Measurements from ENCODE around the gene KLF2. TPM values are rescaled to one million over a fixed set of nuclear protein-coding genes. Genes with fewer than 3 reads are reported as not detected.

KLF2 gene
- polyA plus RNA-seq, 1 donor from 2014 or later = 199 TPM

GRCh38 chr19:16376649-16377048 is 52.0 kb downstream of the KLF2 start:
- peak overlapping the region in 1 of 4 donors; percentile 83 for H3K4me3 Mint-ChIP-seq
- peaks cover 12% of the 10 kb centered on the region for H3K36me3 Mint-ChIP-seq
- H3K9me3 Mint-ChIP-seq = no peaks in the 10 kb centered on the region
- peaks cover 28 to 65% (median 44%) of the 10 kb centered on the region in 3 donors for H3K4me1 Mint-ChIP-seq
- peak overlapping the region in 1 of 3 donors; percentile 32 for H3K27ac Mint-ChIP-seq
- H3K27me3 Mint-ChIP-seq = no peaks in the 10 kb centered on the region

GRCh38 chr19:16377521-16377920 is 52.9 kb downstream of the KLF2 start:
- no peaks in the 10 kb centered on the region for H3K27me3 Mint-ChIP-seq
- peak overlapping the region in 1 of 4 donors; percentile 65 for H3K4me3 Mint-ChIP-seq
- peaks cover 12% of the 10 kb centered on the region for H3K36me3 Mint-ChIP-seq
- no peaks in the 10 kb centered on the region for H3K9me3 Mint-ChIP-seq
- H3K4me1 Mint-ChIP-seq = peaks cover 30 to 64% (median 41%) of the 10 kb centered on the region in 3 donors
- H3K27ac Mint-ChIP-seq = peak overlapping the region in 1 of 3 donors; percentile 79

Other genes starting within 250 kb of the KLF2 start
- gene TPM4, start 248.3 kb upstream of the KLF2 start, polyA plus RNA-seq = 88.1 TPM
- gene RAB8A, start 212.9 kb upstream of the KLF2 start, polyA plus RNA-seq = 132 TPM
- 122 TPM for gene HSH2D, start 181.1 kb upstream of the KLF2 start, polyA plus RNA-seq
- gene CIB3, start 151.3 kb upstream of the KLF2 start, polyA plus RNA-seq = not detected
- gene FAM32A, start 139.4 kb upstream of the KLF2 start, polyA plus RNA-seq = 123 TPM
- gene AP1M1, start 126.9 kb upstream of the KLF2 start, polyA plus RNA-seq = 130 TPM
- gene EPS15L1, start 147.1 kb downstream of the KLF2 start, polyA plus RNA-seq = 28.5 TPM
- not detected for gene CALR3, start 171.3 kb downstream of the KLF2 start, polyA plus RNA-seq
- gene C19orf44, start 171.6 kb downstream of the KLF2 start, polyA plus RNA-seq = 3.6 TPM
- 25.8 TPM for gene CHERP, start 217.6 kb downstream of the KLF2 start, polyA plus RNA-seq
- gene SLC35E1, start 247.6 kb downstream of the KLF2 start, polyA plus RNA-seq = 18.9 TPM

All from IgD-negative memory B cell (primary cell).